MM.1S (cell line): ENCODE results near the gene NRAS.

Experiments
- DNase-seq: peaks from one replicate; pipeline ENCODE4 v3.0.0-alpha.2; 2015
- H2AFZ ChIP-seq: fragments of 300-600 bp; sonication (generic); 2 replicates; pipeline ENCODE4 v1.6.0; 2016; ENCODE audit warnings: antibody characterized with exemption, low read length
- H3F3A ChIP-seq: fragments of 300-600 bp; sonication (generic); 2 replicates; pipeline ENCODE4 v1.6.1; 2016; ENCODE audit warnings: mild to moderate bottlenecking, antibody characterized with exemption, low read length, moderate library complexity, mixed read lengths; ENCODE audit not compliant: insufficient read depth
- H3K27ac ChIP-seq: fragments of 300-600 bp; sonication (generic); 2 replicates; pipeline ENCODE4 v1.5.1; 2016; ENCODE audit warnings: mild to moderate bottlenecking, low read length
- H3K27me3 ChIP-seq: fragments of 300-600 bp; sonication (generic); replicated peaks from 2 replicates; pipeline ENCODE4 v1.6.0; 2016; ENCODE audit warnings: low read length; ENCODE audit not compliant: insufficient read depth
- H3K36me3 ChIP-seq: fragments of 300-600 bp; sonication (generic); replicated peaks from 2 replicates; pipeline ENCODE4 v1.6.1; 2016; ENCODE audit warnings: mild to moderate bottlenecking, low read length, mixed read lengths; ENCODE audit not compliant: insufficient read depth
- H3K4me1 ChIP-seq: fragments of 300-600 bp; sonication (generic); 2 replicates; pipeline ENCODE4 v1.6.1; 2016; ENCODE audit warnings: low read length, mixed read lengths
- H3K4me2 ChIP-seq: fragments of 300-600 bp; sonication (generic); 2 replicates; pipeline ENCODE4 v1.6.0; 2016; ENCODE audit warnings: low read depth, low read length
- H3K4me3 ChIP-seq: fragments of 300-600 bp; sonication (generic); 2 replicates; pipeline ENCODE4 v1.5.1; 2016; ENCODE audit warnings: low read length, mixed read lengths
- H3K79me2 ChIP-seq: fragments of 300-600 bp; sonication (generic); 2 replicates; pipeline ENCODE4 v1.6.1; 2016; ENCODE audit warnings: mixed run types, low read length, mixed read lengths
- H3K9ac ChIP-seq: fragments of 300-600 bp; sonication (generic); 2 replicates; pipeline ENCODE4 v1.6.1; 2016; ENCODE audit warnings: low read length, mixed read lengths
- H3K9me2 ChIP-seq: fragments of 300-600 bp; sonication (generic); replicated peaks from 2 replicates; pipeline ENCODE4 v1.6.1; 2016; ENCODE audit warnings: mild to moderate bottlenecking, low read length, mixed read lengths; ENCODE audit not compliant: insufficient read depth
- H3K9me3 ChIP-seq: fragments of 300-600 bp; sonication (generic); replicated peaks from 2 replicates; pipeline ENCODE4 v1.6.1; 2016; ENCODE audit warnings: mild to moderate bottlenecking, low read length, mixed read lengths; ENCODE audit not compliant: insufficient read depth
- H4K20me1 ChIP-seq: fragments of 300-600 bp; sonication (generic); 2 replicates; pipeline ENCODE4 v1.6.1; 2016; ENCODE audit warnings: mild to moderate bottlenecking, low read length, moderate library complexity, mixed read lengths; ENCODE audit not compliant: insufficient read depth
- EZH2 ChIP-seq: fragments of 300-600 bp; sonication (generic); optimal IDR thresholded peaks from 2 replicates; pipeline ENCODE3; 2017; ENCODE audit warnings: low read depth, mild to moderate bottlenecking, antibody characterized with exemption, low read length, mixed read lengths
- EZH2phosphoT487 ChIP-seq: fragments of 300-600 bp; sonication (generic); IDR thresholded peaks from 2 replicates; pipeline ENCODE4 v1.6.1; 2018; ENCODE audit warnings: antibody characterized with exemption, low read length
- TF ChIP-seq, protein P1 (sequence below): fragments of 300-600 bp; sonication (generic); IDR thresholded peaks from 2 replicates; pipeline ENCODE4 v1.5.1; 2016; ENCODE audit warnings: antibody characterized with exemption, low read length, mixed read lengths

NRAS gene

DNA sequence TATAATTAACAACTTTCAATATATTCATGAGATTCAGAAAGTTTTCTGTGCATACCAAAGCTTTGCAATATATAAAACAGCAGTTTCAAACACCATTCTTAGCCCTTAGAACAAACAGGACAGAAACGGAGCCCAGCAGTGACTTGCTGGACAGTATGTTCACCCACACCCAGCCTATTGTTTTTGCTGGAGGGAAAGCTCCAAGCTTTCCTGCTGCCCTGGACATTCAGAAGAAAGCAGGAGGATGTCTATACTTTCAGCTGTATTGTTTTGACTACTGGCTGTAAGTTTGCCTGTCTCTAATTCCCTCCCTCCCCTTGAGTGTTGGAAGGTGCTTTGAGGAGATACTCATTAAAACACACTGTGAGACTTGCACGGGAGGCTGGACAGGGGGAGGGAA is 56.3 kb downstream of the NRAS start:
- Histone ChIP-seq H3K9me3 (no peaks in the 10 kb centered on the region), H3K4me2 (no peak overlapping the region), H3K27ac (no peak overlapping the region), H3K36me3 (no peaks in the 10 kb centered on the region), H2AFZ (no peak overlapping the region), H3K79me2 (peaks cover 65% of the 10 kb centered on the region), H3K9ac (no peak overlapping the region), H3F3A (no peaks in the 10 kb centered on the region), H3K4me3 (no peak overlapping the region), H3K9me2 (no peaks in the 10 kb centered on the region), H4K20me1 (no peaks in the 10 kb centered on the region), H3K4me1 (no peaks in the 10 kb centered on the region), H3K27me3 (no peaks in the 10 kb centered on the region)
- no peak for DNase-seq
- TF ChIP-seq EZH2 (no peak), EZH2phosphoT487 (no peak)
- TF ChIP-seq, protein P1, sequence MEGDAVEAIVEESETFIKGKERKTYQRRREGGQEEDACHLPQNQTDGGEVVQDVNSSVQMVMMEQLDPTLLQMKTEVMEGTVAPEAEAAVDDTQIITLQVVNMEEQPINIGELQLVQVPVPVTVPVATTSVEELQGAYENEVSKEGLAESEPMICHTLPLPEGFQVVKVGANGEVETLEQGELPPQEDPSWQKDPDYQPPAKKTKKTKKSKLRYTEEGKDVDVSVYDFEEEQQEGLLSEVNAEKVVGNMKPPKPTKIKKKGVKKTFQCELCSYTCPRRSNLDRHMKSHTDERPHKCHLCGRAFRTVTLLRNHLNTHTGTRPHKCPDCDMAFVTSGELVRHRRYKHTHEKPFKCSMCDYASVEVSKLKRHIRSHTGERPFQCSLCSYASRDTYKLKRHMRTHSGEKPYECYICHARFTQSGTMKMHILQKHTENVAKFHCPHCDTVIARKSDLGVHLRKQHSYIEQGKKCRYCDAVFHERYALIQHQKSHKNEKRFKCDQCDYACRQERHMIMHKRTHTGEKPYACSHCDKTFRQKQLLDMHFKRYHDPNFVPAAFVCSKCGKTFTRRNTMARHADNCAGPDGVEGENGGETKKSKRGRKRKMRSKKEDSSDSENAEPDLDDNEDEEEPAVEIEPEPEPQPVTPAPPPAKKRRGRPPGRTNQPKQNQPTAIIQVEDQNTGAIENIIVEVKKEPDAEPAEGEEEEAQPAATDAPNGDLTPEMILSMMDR = no peak
